Activated CD4-positive, alpha-beta memory T cell treated with anti-CD3 and anti-CD28 coated beads, Interleukin-2, amount 10 ng/mL, durations not matched to agents 7 days and 5 days (primary cell): ENCODE results near the gene NOXA1. TPM values are rescaled to one million over a fixed set of nuclear protein-coding genes. Genes with fewer than 3 reads are reported as not detected.
"Not testable (repeated sequence)": the region's sequence is repeated elsewhere in the genome, so short reads cannot be mapped to it uniquely, and the experiment has no call there.

Source experiments
- CTCF ChIA-PET: fragments of 350-600 bp; sonication (Branson Sonifier 250); formaldehyde crosslinking; loops from one replicate; lab custom pipeline; 2021; ENCODE audit warnings: antibody characterized with exemption, inconsistent platforms; lab: Charles Lee
- POLR2A ChIA-PET: fragments of 350-600 bp; sonication (Branson Sonifier 250); formaldehyde crosslinking; loops from one replicate; lab custom pipeline; 2021; ENCODE audit warnings: antibody characterized with exemption; lab: Charles Lee
- DNase-seq: peaks from one replicate; pipeline ENCODE4 v3.0.0-alpha.2; 2020
- H3K27ac Mint-ChIP-seq: one replicate; pipeline ENCODE4 v1.8.0; 2021; ENCODE audit warnings: mild to moderate bottlenecking, mixed read lengths
- H3K27me3 Mint-ChIP-seq: one replicate; pipeline ENCODE4 v1.8.0; 2021; ENCODE audit warnings: mixed read lengths
- H3K36me3 Mint-ChIP-seq: one replicate; pipeline ENCODE4 v1.8.0; 2021; ENCODE audit warnings: low read depth, mixed read lengths
- H3K4me1 Mint-ChIP-seq: one replicate; pipeline ENCODE4 v1.8.0; 2021; ENCODE audit warnings: mixed read lengths
- H3K4me3 Mint-ChIP-seq: one replicate; pipeline ENCODE4 v1.8.0; 2021; ENCODE audit warnings: mild to moderate bottlenecking, mixed read lengths
- H3K9me3 Mint-ChIP-seq: one replicate; pipeline ENCODE4 v1.8.0; 2021; ENCODE audit warnings: mixed read lengths
- total RNA-seq, 2 experiments: library from RNA; stranded (reverse); gene quantifications; one replicate each; pipeline ENCODE4 v1.2.3, GENCODE V29; 2021

The NOXA1 gene
- total RNA-seq, 2 experiments from 2014 or later = 0.50 to 0.73 TPM

GRCh38 chr9:137461663-137462395, 38.6 kb downstream of the NOXA1 start:
- POLR2A ChIA-PET = interaction anchor here (1.0 to 1.8 kb wide), 3 partner anchors 90 to 221 kb away, joined by 3 to 4 read pairs (median 3); partner anchors contain the start of genes MRPL41, NELFB and TUBB4B
- Mint-ChIP-seq H3K36me3 (no peaks in the 10 kb centered on the region), H3K9me3 (no peaks in the 10 kb centered on the region), H3K4me3 (peak overlapping the region; percentile 63), H3K27me3 (no peaks in the 10 kb centered on the region), H3K27ac (peak overlapping the region; percentile 78), H3K4me1 (peaks cover 26% of the 10 kb centered on the region)
- DNase-seq = peak; percentile 87
- CTCF ChIA-PET = interaction anchor here (0.7 kb wide), 1 partner anchor 39 kb away, joined by 5 read pairs; the partner anchor contains the start of genes EXD3 and NOXA1

- no peaks in the 10 kb centered on the region for H3K9me3 Mint-ChIP-seq
- H3K4me3 Mint-ChIP-seq = peak overlapping the region; percentile 10
- no peak for DNase-seq
- CTCF ChIA-PET = interaction anchor here (0.7 to 1.2 kb wide), 2 partner anchors 40 to 160 kb away, joined by 3 to 5 read pairs; partner anchors contain the start of genes EXD3, NOXA1 and NRARP
- H3K36me3 Mint-ChIP-seq = no peaks in the 10 kb centered on the region
- H3K27ac Mint-ChIP-seq = no peak overlapping the region
- POLR2A ChIA-PET = interaction anchor here (0.6 to 1.8 kb wide), 4 partner anchors 90 to 222 kb away, joined by 3 to 4 read pairs (median 3); partner anchors contain the start of genes MRPL41, NELFB, NRARP and TUBB4B
- H3K4me1 Mint-ChIP-seq = peaks cover 25% of the 10 kb centered on the region
- H3K27me3 Mint-ChIP-seq = no peaks in the 10 kb centered on the region
Measured at GRCh38 chr9:137462396-137462985, 39.3 kb downstream of the NOXA1 start.

- POLR2A ChIA-PET = interaction anchor here (0.6 to 1.8 kb wide), 2 partner anchors 89 to 161 kb away, joined by 3 to 4 read pairs; partner anchors contain the start of genes MRPL41 and NRARP
- DNase-seq = no peak
- Mint-ChIP-seq H3K27me3 (peaks cover under 1% of the 10 kb centered on the region), H3K36me3 (no peaks in the 10 kb centered on the region), H3K4me3 (no peak overlapping the region), H3K9me3 (no peaks in the 10 kb centered on the region), H3K27ac (no peak overlapping the region), H3K4me1 (peaks cover 24% of the 10 kb centered on the region)
- CTCF ChIA-PET = interaction anchor here (1.2 kb wide), 1 partner anchor 161 kb away, joined by 3 read pairs; the partner anchor contains the start of gene NRARP
Measured at GRCh38 chr9:137462986-137463930, 40.1 kb downstream of the NOXA1 start.

GRCh38 chr9:137463931-137464290, 40.7 kb downstream of the NOXA1 start:
- Mint-ChIP-seq H3K4me3 (no peak overlapping the region), H3K36me3 (no peaks in the 10 kb centered on the region), H3K27ac (no peak overlapping the region), H3K27me3 (peaks cover 2% of the 10 kb centered on the region), H3K9me3 (no peaks in the 10 kb centered on the region), H3K4me1 (peaks cover 24% of the 10 kb centered on the region)
- no peak for DNase-seq
- CTCF ChIA-PET = no interaction called here
- POLR2A ChIA-PET = no interaction called here

- peaks cover 27% of the 10 kb centered on the region for H3K4me1 Mint-ChIP-seq
- peaks cover 7% of the 10 kb centered on the region for H3K27me3 Mint-ChIP-seq
- ChIA-PET CTCF (no interaction called here), POLR2A (no interaction called here)
- no peak overlapping the region for H3K4me3 Mint-ChIP-seq
- DNase-seq = no peak
- H3K36me3 Mint-ChIP-seq = no peaks in the 10 kb centered on the region
- no peak overlapping the region for H3K27ac Mint-ChIP-seq
- no peaks in the 10 kb centered on the region for H3K9me3 Mint-ChIP-seq
Measured at GRCh38 chr9:137464291-137464999, 41.3 kb downstream of the NOXA1 start.

GRCh38 chr9:137465000-137465719, 42.0 kb downstream of the NOXA1 start:
- no peaks in the 10 kb centered on the region for H3K9me3 Mint-ChIP-seq

GRCh38 chr9:137465720-137466388, 42.7 kb downstream of the NOXA1 start:
- H3K36me3 Mint-ChIP-seq = no peaks in the 10 kb centered on the region
- H3K4me3 Mint-ChIP-seq = no peak overlapping the region
- no peak overlapping the region for H3K27ac Mint-ChIP-seq
- H3K27me3 Mint-ChIP-seq = peaks cover 14% of the 10 kb centered on the region
- POLR2A ChIA-PET = no interaction called here
- H3K4me1 Mint-ChIP-seq = peaks cover 26% of the 10 kb centered on the region
- CTCF ChIA-PET = no interaction called here
- no peaks in the 10 kb centered on the region for H3K9me3 Mint-ChIP-seq
- DNase-seq = no peak

More at GRCh38 chr9:137465000-137465719, 42.0 kb downstream of the NOXA1 start:
- POLR2A ChIA-PET = no interaction called here
- CTCF ChIA-PET = no interaction called here
- no peak for DNase-seq
- no peak overlapping the region for H3K27ac Mint-ChIP-seq
- no peak overlapping the region for H3K4me3 Mint-ChIP-seq
- peaks cover 25% of the 10 kb centered on the region for H3K4me1 Mint-ChIP-seq
- no peaks in the 10 kb centered on the region for H3K36me3 Mint-ChIP-seq
- H3K27me3 Mint-ChIP-seq = peaks cover 10% of the 10 kb centered on the region

GRCh38 chr9:137466389-137467085, 43.3 kb downstream of the NOXA1 start:
- CTCF ChIA-PET, H3K27ac Mint-ChIP-seq, H3K4me3 Mint-ChIP-seq, H3K36me3 Mint-ChIP-seq, H3K9me3 Mint-ChIP-seq, DNase-seq, POLR2A ChIA-PET: not testable (repeated sequence)
- Mint-ChIP-seq H3K4me1 (peaks cover 19% of the 10 kb centered on the region), H3K27me3 (peaks cover 15% of the 10 kb centered on the region)

- Mint-ChIP-seq H3K4me3 (no peak overlapping the region), H3K4me1 (peaks cover 14% of the 10 kb centered on the region), H3K27me3 (peaks cover 15% of the 10 kb centered on the region), H3K36me3 (no peaks in the 10 kb centered on the region), H3K9me3 (no peaks in the 10 kb centered on the region), H3K27ac (no peak overlapping the region)
- POLR2A ChIA-PET = no interaction called here
- DNase-seq = no peak
- CTCF ChIA-PET = no interaction called here
Measured at GRCh38 chr9:137467161-137467581, 44.0 kb downstream of the NOXA1 start.

- no peak overlapping the region for H3K4me3 Mint-ChIP-seq
- CTCF ChIA-PET = no interaction called here
- DNase-seq = no peak
- peaks cover 15% of the 10 kb centered on the region for H3K27me3 Mint-ChIP-seq
- H3K27ac Mint-ChIP-seq = no peak overlapping the region
- POLR2A ChIA-PET = interaction anchor here (1.8 kb wide), 1 partner anchor 227 kb away, joined by 4 read pairs; the partner anchor contains the start of gene TUBB4B
- H3K36me3 Mint-ChIP-seq = peaks cover 2% of the 10 kb centered on the region
- H3K9me3 Mint-ChIP-seq = peaks cover 2% of the 10 kb centered on the region
- peaks cover 13% of the 10 kb centered on the region for H3K4me1 Mint-ChIP-seq
Measured at GRCh38 chr9:137467896-137468295, 44.7 kb downstream of the NOXA1 start.

- Mint-ChIP-seq H3K4me1 (peaks cover 11% of the 10 kb centered on the region), H3K27me3 (peaks cover 15% of the 10 kb centered on the region), H3K36me3 (peaks cover 16% of the 10 kb centered on the region), H3K9me3 (peaks cover 18% of the 10 kb centered on the region), H3K27ac (no peak overlapping the region), H3K4me3 (no peak overlapping the region)
- ChIA-PET CTCF (interaction anchor here (0.7 to 0.9 kb wide), 2 partner anchors 48 to 155 kb away, joined by 3 to 10 read pairs; partner anchors contain the start of genes EXD3 and NOXA1), POLR2A (no interaction called here)
- DNase-seq = no peak
Measured at GRCh38 chr9:137470785-137471184, 47.6 kb downstream of the NOXA1 start.
